ENCODE measurements around the gene FBXL17.

The FBXL17 gene

GRCh38 chr5:108124596-108124995 lies 257.3 kb downstream of the FBXL17 start:
- H3K4me3 ChIP-seq (ENCODE audit: low read depth, low read length) = no peak overlapping the region
- POLR2A ChIA-PET = no interaction called here

GRCh38 chr5:108122702-108123101 lies 259.2 kb downstream of the FBXL17 start:
- Histone ChIP-seq H3K9me3 (ENCODE audit: control insufficient read depth, insufficient read depth, low read depth, low read length) (no peaks in the 10 kb centered on the region), H3K36me3 (ENCODE audit: control insufficient read depth in 2 of 2, insufficient read depth in 1 of 2, low read length in 2 of 2) (no peaks in the 10 kb centered on the region), H3K4me3 (ENCODE audit: low read depth, low read length) (no peak overlapping the region), H3K27ac (ENCODE audit: extremely low read depth, low read depth, low read length) (no peak overlapping the region), H3K4me1 (ENCODE audit: control insufficient read depth, insufficient read depth, low read length) (0 out of 2 replicates have a peak, but pooled peaks cover 4% of the 10 kb centered on the region)
- POLR2A ChIA-PET = no interaction called here
- TF ChIP-seq ZBTB21 (tag by site-specific recombination; IDR thresholded peaks at IDR 0.05) (no peak), PRDM10 (tag by site-specific recombination; IDR thresholded peaks at IDR 0.05) (no peak), GLI2 (tag by site-specific recombination; IDR thresholded peaks at IDR 0.05; ENCODE audit: borderline replicate concordance, low read depth) (no peak), ZNF394 (tag by site-specific recombination; IDR thresholded peaks at IDR 0.05; ENCODE audit: borderline replicate concordance) (no peak), ZNF639 (tag by site-specific recombination; IDR thresholded peaks at IDR 0.05) (no peak)
- CTCF ChIA-PET = no interaction called here

More at GRCh38 chr5:108124596-108124995, 257.3 kb downstream of the FBXL17 start:
- CTCF ChIA-PET = no interaction called here
- Histone ChIP-seq H3K4me1 (ENCODE audit: control insufficient read depth, insufficient read depth, low read length) (0 out of 2 replicates have a peak, but pooled peaks cover 4% of the 10 kb centered on the region), H3K9me3 (ENCODE audit: control insufficient read depth, insufficient read depth, low read depth, low read length) (no peaks in the 10 kb centered on the region), H3K36me3 (ENCODE audit: control insufficient read depth in 2 of 2, insufficient read depth in 1 of 2, low read length in 2 of 2) (no peaks in the 10 kb centered on the region), H3K27ac (ENCODE audit: extremely low read depth, low read depth, low read length) (no peak overlapping the region)
- TF ChIP-seq ZNF658 (tag by site-specific recombination; IDR thresholded peaks at IDR 0.05) = no peak
- no peak for TF ChIP-seq ZNF311 (tag by site-specific recombination; IDR thresholded peaks at IDR 0.05; ENCODE audit: borderline replicate concordance)
- TF ChIP-seq SALL2 (tag by site-specific recombination; IDR thresholded peaks at IDR 0.05; ENCODE audit: borderline replicate concordance) = no peak
- no peak for TF ChIP-seq PBX3 (CRISPR knock-in tag; IDR thresholded peaks at IDR 0.05)
- TF ChIP-seq KLF16 (tag by site-specific recombination; IDR thresholded peaks at IDR 0.05) = no peak
- no peak for TF ChIP-seq SETDB1 (IDR thresholded peaks at IDR 0.05; ENCODE audit: insufficient read length, low read length)
- no peak for TF ChIP-seq ZNF433 (tag by site-specific recombination; IDR thresholded peaks at IDR 0.05; ENCODE audit: low read depth)
- TF ChIP-seq ZNF677 (tag by site-specific recombination; IDR thresholded peaks at IDR 0.05) = no peak
- TF ChIP-seq GLI2 (tag by site-specific recombination; IDR thresholded peaks at IDR 0.05; ENCODE audit: borderline replicate concordance, low read depth) = no peak
- no peak for TF ChIP-seq ZNF664 (tag by site-specific recombination; IDR thresholded peaks at IDR 0.05)
- TF ChIP-seq PATZ1 (tag by site-specific recombination; IDR thresholded peaks at IDR 0.05) = no peak
- no peak for TF ChIP-seq SCRT2 (tag by site-specific recombination; IDR thresholded peaks at IDR 0.05)
- TF ChIP-seq ZBTB21 (tag by site-specific recombination; IDR thresholded peaks at IDR 0.05) = no peak
- TF ChIP-seq ZNF174 (tag by site-specific recombination; IDR thresholded peaks at IDR 0.05) = no peak
- TF ChIP-seq ZNF621 (tag by site-specific recombination; IDR thresholded peaks at IDR 0.05) = no peak
- no peak for TF ChIP-seq SP7 (tag by site-specific recombination; IDR thresholded peaks at IDR 0.05)
- no peak for TF ChIP-seq HOXC10 (CRISPR knock-in tag; IDR thresholded peaks at IDR 0.05)
- no peak for TF ChIP-seq ZNF623 (tag by site-specific recombination; IDR thresholded peaks at IDR 0.05)
- no peak for TF ChIP-seq ZNF704 (tag by site-specific recombination; IDR thresholded peaks at IDR 0.05)
